Activated T-cell treated with anti-CD3 and anti-CD28 coated beads for 48 hours (primary cell): ENCODE results near the gene DCST1.

Experiments used
- DNase-seq: peaks from one replicate; pipeline ENCODE4 v3.0.0-alpha.2; 2020; ENCODE audit warnings: low read depth

Gene DCST1

GRCh38 chr1:155012776-155013602, 20.6 kb upstream of the DCST1 start:
- DNase-seq: no peak

DNA sequence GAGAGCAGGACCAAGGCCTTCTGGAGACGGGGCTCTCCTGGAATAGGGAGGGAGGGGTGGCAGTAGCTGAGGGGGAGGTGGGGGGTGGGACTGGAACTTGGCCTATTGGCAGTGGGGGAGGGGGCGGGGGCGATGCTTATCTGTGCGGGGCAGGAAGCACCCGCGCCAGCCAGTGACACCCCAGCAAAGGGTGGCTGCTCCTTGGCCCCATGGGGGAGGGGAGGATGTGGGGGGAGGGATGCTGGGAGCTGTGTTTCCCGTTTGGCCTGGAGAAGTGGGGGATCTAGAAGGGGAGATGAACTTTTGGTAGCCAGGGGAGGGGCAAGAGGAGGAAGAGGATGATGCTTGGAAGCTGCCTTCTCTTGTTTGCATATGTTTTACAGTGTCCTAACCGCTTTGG, 20.0 kb upstream of the DCST1 start:
- DNase-seq: no peak

GRCh38 chr1:155014709-155015508, 18.7 kb upstream of the DCST1 start:
- no peak for DNase-seq

DNA sequence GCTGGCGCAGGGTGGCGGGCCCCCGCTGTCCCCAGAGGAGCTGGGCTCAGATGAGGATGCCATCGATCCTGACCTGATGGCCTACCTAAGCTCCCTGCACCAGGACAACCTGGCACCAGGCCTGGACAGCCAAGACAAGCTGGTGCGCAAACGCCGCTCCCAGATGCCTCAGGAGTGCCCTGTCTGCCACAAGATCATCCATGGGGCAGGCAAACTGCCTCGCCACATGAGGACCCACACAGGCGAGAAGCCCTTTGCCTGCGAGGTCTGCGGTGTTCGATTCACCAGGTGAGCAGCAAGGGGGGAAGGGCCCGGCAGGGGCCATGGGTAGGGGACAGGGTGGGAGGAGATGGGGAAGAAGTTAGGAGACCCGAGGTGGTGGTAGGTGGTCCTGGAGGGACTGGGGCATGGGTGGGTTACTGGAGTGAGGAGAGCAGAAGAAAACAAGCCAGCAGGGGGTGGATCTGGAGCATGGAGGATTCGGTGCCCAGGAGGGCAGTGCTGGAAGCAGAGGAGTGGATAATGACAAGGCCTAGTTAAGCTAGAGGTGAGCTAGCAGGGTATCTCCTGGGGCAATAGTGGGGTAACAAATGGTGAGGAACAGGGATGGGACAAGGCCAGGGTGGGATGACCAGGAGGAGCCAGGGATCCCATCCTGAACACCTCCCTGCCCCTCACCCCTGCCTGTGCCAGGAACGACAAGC, 17.9 kb upstream of the DCST1 start:
- no peak for DNase-seq

GRCh38 chr1:155016231-155016831, 17.3 kb upstream of the DCST1 start:
- no peak for DNase-seq

DNA sequence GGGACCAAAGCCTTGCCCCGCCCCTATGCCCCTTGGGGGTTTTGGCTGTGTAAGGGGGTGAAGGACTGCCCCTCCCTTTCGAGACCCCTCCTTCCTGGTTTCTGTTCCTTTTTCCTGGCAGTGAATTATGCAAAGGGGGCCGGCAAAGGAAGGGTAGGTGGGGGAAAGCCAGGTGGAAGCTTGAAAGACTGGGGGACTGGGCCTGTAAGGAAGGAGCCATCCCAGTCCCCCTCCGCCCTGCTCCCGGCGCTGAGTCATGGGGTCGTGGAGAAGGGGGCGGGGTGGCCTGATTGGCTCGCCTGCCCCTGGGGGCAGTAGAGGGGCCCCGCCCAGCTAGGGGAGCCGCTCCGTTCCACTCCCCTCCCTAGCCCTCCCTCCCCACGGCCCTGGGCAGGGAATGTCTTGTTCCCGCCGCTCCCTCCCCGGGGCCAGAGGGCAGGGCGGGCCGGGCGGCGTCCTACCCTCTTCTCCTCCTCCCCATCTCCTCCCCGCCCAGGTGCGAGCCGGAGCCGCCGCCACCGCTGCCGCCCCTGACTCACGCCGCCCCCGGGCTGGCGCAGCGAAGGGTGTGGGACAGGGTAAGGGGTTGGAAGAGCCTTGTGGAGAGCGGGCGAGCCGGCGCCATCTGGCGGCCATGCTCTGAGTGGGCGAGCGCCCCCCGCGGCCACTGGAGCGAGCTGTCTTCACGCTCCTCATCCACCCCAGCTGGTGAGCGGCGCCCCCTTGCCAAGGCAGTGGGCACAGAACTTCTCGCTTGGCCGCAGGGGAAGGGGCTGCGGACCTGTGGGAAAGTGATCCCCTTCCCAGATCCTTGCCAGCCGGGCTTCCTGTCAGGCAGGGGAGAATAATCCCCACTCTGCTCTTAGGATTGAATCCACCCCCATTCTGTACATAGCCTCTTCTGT, 16.3 kb upstream of the DCST1 start:
- DNase-seq: peak; percentile 95

DNA sequence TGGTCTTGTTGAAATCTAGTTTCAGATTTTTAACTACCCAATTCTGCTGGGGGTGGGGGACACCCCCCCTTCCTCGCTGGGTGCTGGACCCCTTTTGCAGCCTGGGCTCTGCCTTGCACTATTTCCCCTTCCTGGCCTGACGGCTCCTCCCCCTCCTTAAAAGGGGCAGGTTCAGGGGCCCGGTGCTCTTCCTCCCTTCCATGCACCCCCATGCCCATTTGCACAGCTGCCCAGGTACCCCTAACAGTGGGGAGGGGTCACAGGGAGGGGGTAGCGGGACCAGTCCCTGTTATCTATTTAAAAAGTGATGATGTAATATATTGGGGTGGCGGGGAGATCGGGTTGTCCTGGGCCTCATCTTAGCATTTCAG, 15.7 kb upstream of the DCST1 start:
- no peak for DNase-seq

- DNase-seq: no peak
These were observed 14.8 kb upstream of the DCST1 start for GRCh38 chr1:155018617-155019348.

DNA sequence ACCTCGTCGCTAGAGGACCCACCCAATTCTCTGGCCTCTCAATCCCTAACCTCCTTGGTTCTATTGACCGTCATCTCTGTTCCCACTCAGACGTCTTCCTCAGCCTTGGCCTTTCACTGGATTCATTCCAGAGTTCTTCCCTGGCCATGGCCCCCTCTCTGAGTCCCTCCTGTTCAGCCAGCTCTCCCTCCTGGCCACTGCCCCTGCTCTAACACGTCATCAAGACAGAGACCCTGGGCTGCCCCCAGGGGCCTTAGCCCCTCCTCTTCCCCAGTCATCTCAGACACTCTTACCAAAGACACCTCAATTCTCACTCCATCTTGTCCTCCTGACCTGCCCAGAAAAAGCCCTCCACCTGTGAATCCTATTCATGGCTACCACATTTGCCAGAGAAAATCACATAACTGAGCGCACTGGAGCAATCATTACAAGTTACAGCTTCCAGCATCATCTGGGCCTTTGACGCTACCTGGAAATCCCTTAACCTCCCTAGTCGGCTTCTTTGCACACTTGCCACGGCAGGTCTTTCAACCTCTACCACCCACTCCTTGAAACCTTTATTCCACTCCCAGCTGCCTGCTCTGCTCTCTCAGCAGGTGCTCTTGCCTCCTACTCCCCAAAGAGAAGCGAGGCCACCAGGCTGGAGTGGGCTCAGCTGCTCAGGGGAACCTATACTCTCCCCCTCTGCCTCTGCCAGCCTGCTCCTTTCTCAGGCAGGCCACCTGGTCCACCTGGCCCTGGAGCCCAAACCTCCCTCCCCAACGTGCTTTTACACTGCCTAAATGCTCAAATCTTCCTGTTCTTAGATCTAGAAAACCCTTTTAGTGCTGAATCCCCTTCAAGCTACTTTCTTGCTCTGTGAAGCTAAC, 14.0 kb upstream of the DCST1 start:
- no peak for DNase-seq

GRCh38 chr1:155022136-155022926, 11.3 kb upstream of the DCST1 start:
- DNase-seq: no peak

DNA sequence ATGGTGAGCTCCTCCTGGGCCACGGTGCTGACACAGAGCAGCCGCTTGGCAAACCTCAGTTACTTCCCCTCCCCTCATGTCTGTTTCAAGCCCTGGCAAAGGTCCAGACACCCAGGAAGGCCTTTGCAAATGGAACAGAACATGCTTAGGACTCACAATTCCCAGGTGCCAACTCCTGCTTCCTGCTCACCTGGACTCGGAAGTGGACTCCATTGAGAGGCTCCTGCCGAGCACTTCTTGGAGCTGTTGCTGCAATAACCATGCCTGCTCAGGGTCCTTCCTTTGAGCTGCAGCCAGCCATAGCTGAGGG, 10.7 kb upstream of the DCST1 start:
- DNase-seq: no peak

DNA sequence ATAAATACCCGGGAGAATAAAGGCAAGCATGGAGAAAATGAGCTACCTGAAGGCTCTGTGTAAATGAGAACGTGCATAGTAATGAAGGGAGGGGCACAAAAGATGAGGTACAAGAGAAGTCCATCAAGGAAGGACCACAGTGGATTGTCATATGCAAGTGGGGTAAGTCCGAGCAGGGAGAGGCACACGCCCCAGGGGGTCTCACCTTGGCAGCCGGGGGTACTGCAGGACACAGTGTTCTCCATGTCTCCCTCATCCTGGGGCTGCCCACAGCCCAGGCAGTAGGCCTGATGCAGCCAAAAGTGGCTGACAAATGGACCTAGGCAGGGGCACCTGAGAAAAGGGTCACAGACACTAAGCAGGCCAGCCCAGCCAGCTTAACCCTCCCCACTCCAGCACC, 10.0 kb upstream of the DCST1 start:
- DNase-seq: no peak

DNA sequence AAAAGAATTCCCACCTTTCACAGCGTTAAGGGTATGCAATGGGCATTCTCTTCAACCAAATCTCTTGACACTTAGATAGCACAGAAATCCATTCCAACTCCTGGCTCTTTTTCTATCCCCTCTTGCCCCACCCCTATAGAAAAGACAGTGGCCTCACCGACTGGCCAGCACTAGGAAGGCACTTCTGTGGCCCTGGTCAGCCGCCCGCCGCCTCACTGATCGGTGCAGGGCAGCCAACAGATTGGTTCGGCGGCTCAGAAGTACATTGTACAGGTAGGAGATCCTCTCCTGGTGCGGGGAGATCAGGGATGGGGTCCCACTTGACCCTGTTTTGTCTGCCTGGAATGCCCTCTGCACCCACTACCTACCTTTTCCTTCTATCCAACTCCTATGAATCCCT, 9.3 kb upstream of the DCST1 start:
- DNase-seq: no peak

GRCh38 chr1:155026154-155026553, 7.5 kb upstream of the DCST1 start:
- no peak for DNase-seq

GRCh38 chr1:155026588-155026987, 7.0 kb upstream of the DCST1 start:
- DNase-seq: no peak

GRCh38 chr1:155029513-155030242, 3.9 kb upstream of the DCST1 start:
- DNase-seq: no peak

- DNase-seq: no peak
These were observed 3.3 kb upstream of the DCST1 start for GRCh38 chr1:155030243-155030795.

DNA sequence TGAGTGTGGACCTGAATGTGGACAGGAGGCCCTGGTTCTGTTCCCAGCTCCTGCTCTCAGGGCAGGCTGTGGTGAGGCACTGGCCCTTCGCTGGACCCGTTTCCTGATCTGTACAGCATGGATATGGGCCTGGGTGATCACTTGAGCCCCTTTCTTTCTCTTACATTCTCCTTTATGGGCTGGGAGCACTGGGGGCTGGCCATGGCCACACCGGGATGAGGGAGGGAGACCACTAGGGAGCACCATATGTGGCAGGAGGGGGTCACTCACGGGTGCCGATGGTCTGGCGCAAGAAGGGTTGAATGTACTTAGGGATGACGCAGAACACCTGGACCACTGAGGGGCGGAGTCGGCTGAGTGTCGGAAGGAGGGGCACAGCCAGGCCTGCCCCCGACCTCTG, 2.7 kb upstream of the DCST1 start:
- no peak for DNase-seq
